Measurements from ENCODE around the gene SLC16A5.

Gene SLC16A5

GRCh38 chr17:75152523-75152921, 64.8 kb downstream of the SLC16A5 start:
- TF ChIP-seq CTCF (IDR thresholded peaks at IDR 0.05; ENCODE audit: borderline replicate concordance, control extremely low read depth, extremely low read depth, insufficient read depth, missing control alignments), result no peak
- in situ Hi-C loops (cut with MboI; ENCODE audit: low sequenced_read_pairs, unreplicated experiment), result no loop called here
- DNase-seq (ENCODE audit: low spot score), result no peak

GRCh38 chr17:75152922-75153779, 65.4 kb downstream of the SLC16A5 start:
- peak; percentile 57 for DNase-seq (ENCODE audit: low spot score)
- in situ Hi-C loops (cut with MboI; ENCODE audit: low sequenced_read_pairs, unreplicated experiment), result no loop called here
- no peak for TF ChIP-seq CTCF (IDR thresholded peaks at IDR 0.05; ENCODE audit: borderline replicate concordance, control extremely low read depth, extremely low read depth, insufficient read depth, missing control alignments)

GRCh38 chr17:75153780-75154194, 66.0 kb downstream of the SLC16A5 start:
- in situ Hi-C loops (cut with MboI; ENCODE audit: low sequenced_read_pairs, unreplicated experiment), result no loop called here
- peak; percentile 46 for DNase-seq (ENCODE audit: low spot score)
- TF ChIP-seq CTCF (IDR thresholded peaks at IDR 0.05; ENCODE audit: borderline replicate concordance, control extremely low read depth, extremely low read depth, insufficient read depth, missing control alignments), result no peak

GRCh38 chr17:75154195-75155106, 66.7 kb downstream of the SLC16A5 start, which contains the start of gene JPT1:
JPT1 (minus strand) TSS chr17:75154512; CDS start chr17:75154397, 115 bp downstream.
- in situ Hi-C loops (cut with MboI; ENCODE audit: low sequenced_read_pairs, unreplicated experiment), result no loop called here
- peak; percentile 98 for DNase-seq (ENCODE audit: low spot score)
- no peak for TF ChIP-seq CTCF (IDR thresholded peaks at IDR 0.05; ENCODE audit: borderline replicate concordance, control extremely low read depth, extremely low read depth, insufficient read depth, missing control alignments)

GRCh38 chr17:75155191-75155601, 67.4 kb downstream of the SLC16A5 start:
- in situ Hi-C loops (cut with MboI; ENCODE audit: low sequenced_read_pairs, unreplicated experiment), result no loop called here
- TF ChIP-seq CTCF (IDR thresholded peaks at IDR 0.05; ENCODE audit: borderline replicate concordance, control extremely low read depth, extremely low read depth, insufficient read depth, missing control alignments), result no peak
- DNase-seq (ENCODE audit: low spot score), result no peak
